Measurements from ENCODE around the gene CALCOCO1. TPM values are rescaled to one million over a fixed set of nuclear protein-coding genes. Genes with fewer than 3 reads are reported as not detected.
A peak's percentile ranks its signal among the peaks of the same experiment; 100 is the strongest.

The CALCOCO1 gene
- total RNA-seq, 1 experiment from 2014 or later, result 27.0 TPM

DNA sequence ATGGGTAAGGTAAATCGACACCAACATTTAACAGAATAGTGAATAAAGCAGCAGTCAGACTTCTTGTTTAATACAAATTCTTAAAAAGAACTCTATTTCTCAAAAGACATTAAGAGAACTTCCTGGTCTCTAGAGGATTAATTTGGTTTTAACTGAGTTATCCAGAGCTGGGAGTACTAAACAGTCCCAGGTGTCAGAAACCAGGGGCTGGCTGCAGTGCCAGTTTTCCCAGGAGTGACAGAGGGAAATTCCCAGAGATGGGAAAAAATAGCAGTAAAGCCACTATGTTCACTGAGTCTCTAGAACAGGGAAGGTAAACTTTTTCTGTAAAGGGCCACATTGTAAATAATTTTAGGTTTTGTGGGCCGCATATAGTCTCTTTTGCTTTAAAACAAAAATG lies 60.2 kb downstream of the CALCOCO1 start (continued):
- TF ChIP-seq, protein P1, sequence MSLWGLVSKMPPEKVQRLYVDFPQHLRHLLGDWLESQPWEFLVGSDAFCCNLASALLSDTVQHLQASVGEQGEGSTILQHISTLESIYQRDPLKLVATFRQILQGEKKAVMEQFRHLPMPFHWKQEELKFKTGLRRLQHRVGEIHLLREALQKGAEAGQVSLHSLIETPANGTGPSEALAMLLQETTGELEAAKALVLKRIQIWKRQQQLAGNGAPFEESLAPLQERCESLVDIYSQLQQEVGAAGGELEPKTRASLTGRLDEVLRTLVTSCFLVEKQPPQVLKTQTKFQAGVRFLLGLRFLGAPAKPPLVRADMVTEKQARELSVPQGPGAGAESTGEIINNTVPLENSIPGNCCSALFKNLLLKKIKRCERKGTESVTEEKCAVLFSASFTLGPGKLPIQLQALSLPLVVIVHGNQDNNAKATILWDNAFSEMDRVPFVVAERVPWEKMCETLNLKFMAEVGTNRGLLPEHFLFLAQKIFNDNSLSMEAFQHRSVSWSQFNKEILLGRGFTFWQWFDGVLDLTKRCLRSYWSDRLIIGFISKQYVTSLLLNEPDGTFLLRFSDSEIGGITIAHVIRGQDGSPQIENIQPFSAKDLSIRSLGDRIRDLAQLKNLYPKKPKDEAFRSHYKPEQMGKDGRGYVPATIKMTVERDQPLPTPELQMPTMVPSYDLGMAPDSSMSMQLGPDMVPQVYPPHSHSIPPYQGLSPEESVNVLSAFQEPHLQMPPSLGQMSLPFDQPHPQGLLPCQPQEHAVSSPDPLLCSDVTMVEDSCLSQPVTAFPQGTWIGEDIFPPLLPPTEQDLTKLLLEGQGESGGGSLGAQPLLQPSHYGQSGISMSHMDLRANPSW (CRISPR knock-in tag; conservative IDR thresholded peaks at IDR 0.05; ENCODE audit: low read depth), result no peak
- TF ChIP-seq CREM (CRISPR knock-in tag; IDR thresholded peaks at IDR 0.05) (no peak), ZNF671 (CRISPR knock-in tag; IDR thresholded peaks at IDR 0.05) (no peak), RELA (CRISPR knock-in tag; IDR thresholded peaks at IDR 0.05; ENCODE audit: borderline replicate concordance) (no peak), FOXP1 (CRISPR knock-in tag; IDR thresholded peaks at IDR 0.05; ENCODE audit: borderline replicate concordance) (no peak)
- TF ChIP-seq, protein P2, sequence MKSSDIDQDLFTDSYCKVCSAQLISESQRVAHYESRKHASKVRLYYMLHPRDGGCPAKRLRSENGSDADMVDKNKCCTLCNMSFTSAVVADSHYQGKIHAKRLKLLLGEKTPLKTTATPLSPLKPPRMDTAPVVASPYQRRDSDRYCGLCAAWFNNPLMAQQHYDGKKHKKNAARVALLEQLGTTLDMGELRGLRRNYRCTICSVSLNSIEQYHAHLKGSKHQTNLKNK (CRISPR knock-in tag; IDR thresholded peaks at IDR 0.05), result no peak
- TF ChIP-seq, protein P3, sequence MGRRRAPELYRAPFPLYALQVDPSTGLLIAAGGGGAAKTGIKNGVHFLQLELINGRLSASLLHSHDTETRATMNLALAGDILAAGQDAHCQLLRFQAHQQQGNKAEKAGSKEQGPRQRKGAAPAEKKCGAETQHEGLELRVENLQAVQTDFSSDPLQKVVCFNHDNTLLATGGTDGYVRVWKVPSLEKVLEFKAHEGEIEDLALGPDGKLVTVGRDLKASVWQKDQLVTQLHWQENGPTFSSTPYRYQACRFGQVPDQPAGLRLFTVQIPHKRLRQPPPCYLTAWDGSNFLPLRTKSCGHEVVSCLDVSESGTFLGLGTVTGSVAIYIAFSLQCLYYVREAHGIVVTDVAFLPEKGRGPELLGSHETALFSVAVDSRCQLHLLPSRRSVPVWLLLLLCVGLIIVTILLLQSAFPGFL (CRISPR knock-in tag; IDR thresholded peaks at IDR 0.05; ENCODE audit: borderline replicate concordance), result no peak

DNA sequence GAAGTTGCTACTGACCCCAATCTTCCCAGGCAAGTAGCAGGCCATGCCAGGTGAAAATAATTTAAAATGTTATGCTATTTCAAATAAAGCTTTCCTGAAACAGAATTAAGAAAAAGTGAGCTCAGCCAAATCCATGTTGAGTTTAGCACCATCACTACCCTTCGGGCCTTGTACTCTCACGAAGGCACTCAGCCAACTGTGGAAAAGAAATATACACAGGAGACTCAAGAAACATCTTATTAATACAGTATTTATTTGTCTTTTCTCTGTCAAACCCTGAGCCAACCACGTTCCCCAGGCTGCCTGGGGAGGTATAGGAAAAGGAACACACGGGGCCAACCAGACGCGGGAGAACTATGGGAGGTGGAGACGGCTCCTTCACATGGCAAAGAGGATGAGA lies 62.3 kb downstream of the CALCOCO1 start:
- Mint-ChIP-seq H3K4me1 (no peaks in the 10 kb centered on the region; the same call in 1 of the 2 replicates), H3K4me3 (no peak overlapping the region), H3K27ac (no peak overlapping the region), H3K9me3 (no peaks in the 10 kb centered on the region), H3K27me3 (ENCODE audit: low read depth) (no peaks in the 10 kb centered on the region), H3K36me3 (peaks cover 62% of the 10 kb centered on the region)
- TF ChIP-seq ZBTB21 (CRISPR knock-in tag; IDR thresholded peaks at IDR 0.05; ENCODE audit: borderline replicate concordance) (no peak), NFE2L1 (CRISPR knock-in tag; IDR thresholded peaks at IDR 0.05) (no peak), ZNF121 (CRISPR knock-in tag; IDR thresholded peaks at IDR 0.05) (no peak), GTF2I (CRISPR knock-in tag; conservative IDR thresholded peaks at IDR 0.05) (no peak), GABPB1 (CRISPR knock-in tag; IDR thresholded peaks at IDR 0.05) (no peak)
- TF ChIP-seq, protein P4, sequence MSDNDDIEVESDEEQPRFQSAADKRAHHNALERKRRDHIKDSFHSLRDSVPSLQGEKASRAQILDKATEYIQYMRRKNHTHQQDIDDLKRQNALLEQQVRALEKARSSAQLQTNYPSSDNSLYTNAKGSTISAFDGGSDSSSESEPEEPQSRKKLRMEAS (CRISPR knock-in tag; IDR thresholded peaks at IDR 0.05), result no peak
- TF ChIP-seq, protein P5, sequence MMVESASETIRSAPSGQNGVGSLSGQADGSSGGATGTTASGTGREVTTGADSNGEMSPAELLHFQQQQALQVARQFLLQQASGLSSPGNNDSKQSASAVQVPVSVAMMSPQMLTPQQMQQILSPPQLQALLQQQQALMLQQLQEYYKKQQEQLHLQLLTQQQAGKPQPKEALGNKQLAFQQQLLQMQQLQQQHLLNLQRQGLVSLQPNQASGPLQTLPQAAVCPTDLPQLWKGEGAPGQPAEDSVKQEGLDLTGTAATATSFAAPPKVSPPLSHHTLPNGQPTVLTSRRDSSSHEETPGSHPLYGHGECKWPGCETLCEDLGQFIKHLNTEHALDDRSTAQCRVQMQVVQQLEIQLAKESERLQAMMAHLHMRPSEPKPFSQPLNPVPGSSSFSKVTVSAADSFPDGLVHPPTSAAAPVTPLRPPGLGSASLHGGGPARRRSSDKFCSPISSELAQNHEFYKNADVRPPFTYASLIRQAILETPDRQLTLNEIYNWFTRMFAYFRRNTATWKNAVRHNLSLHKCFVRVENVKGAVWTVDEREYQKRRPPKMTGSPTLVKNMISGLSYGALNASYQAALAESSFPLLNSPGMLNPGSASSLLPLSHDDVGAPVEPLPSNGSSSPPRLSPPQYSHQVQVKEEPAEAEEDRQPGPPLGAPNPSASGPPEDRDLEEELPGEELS (CRISPR knock-in tag; IDR thresholded peaks at IDR 0.05), result no peak
- TF ChIP-seq, protein P2 (CRISPR knock-in tag; IDR thresholded peaks at IDR 0.05), result no peak
- ATAC-seq (no peak), DNase-seq (ENCODE audit: low spot score) (no peak)
- ChIA-PET CTCF (interaction anchor here (1.5 to 1.9 kb wide), 2 partner anchors 11 to 121 kb away, joined by 5 to 6 read pairs; partner anchors contain the start of gene ATP5MC2), POLR2A (interaction anchor here (2.3 kb wide), 1 partner anchor 11 kb away, joined by 9 read pairs; the partner anchor contains the start of gene ATP5MC2)

DNA sequence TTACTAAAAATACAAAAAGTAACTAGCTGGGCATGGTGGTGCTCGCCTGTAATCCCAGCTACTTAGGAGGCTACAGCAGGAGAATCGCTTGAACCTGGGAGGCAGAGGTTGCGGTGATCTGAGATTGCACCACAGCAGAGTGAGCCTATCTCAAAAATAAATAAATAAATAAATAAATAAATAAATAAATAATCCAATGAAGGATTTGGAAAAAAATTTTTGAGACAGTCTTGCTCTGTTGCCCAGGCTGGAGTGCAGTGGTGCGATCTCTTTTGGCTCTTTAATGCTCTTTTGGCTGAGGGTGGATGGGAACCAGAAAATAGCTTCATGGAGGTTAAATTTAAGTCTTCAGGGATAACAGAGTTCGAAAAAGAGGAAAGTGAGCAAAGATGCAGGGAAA lies 63.1 kb downstream of the CALCOCO1 start:
- peak overlapping the region; percentile 42 for H3K27ac Mint-ChIP-seq
- ChIA-PET CTCF (interaction anchor here (1.5 to 1.9 kb wide), 2 partner anchors 11 to 121 kb away, joined by 5 to 6 read pairs; partner anchors contain the start of gene ATP5MC2), POLR2A (no interaction called here)
- H3K4me1 Mint-ChIP-seq, result peaks cover 6% of the 10 kb centered on the region
- H3K36me3 Mint-ChIP-seq, result peaks cover 55% of the 10 kb centered on the region
- H3K4me3 Mint-ChIP-seq, result no peak overlapping the region
- no peak for TF ChIP-seq CREM (CRISPR knock-in tag; IDR thresholded peaks at IDR 0.05)
- TF ChIP-seq, protein P6, sequence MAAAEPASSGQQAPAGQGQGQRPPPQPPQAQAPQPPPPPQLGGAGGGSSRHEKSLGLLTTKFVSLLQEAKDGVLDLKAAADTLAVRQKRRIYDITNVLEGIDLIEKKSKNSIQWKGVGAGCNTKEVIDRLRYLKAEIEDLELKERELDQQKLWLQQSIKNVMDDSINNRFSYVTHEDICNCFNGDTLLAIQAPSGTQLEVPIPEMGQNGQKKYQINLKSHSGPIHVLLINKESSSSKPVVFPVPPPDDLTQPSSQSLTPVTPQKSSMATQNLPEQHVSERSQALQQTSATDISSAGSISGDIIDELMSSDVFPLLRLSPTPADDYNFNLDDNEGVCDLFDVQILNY (CRISPR knock-in tag; IDR thresholded peaks at IDR 0.05), result no peak
- DNase-seq (ENCODE audit: low spot score), result no peak
- no peaks in the 10 kb centered on the region for H3K9me3 Mint-ChIP-seq
- no peak for ATAC-seq
- H3K27me3 Mint-ChIP-seq (ENCODE audit: low read depth), result no peaks in the 10 kb centered on the region

Measured in WTC11 (cell line).